ENCODE results near the gene SPRYD3.
A peak's percentile ranks its signal among the peaks of the same experiment; 100 is the strongest.

SPRYD3 gene

GRCh38 chr12:53069621-53070410 lies 9.4 kb downstream of the SPRYD3 start:
- H3K4me1 ChIP-seq (ENCODE audit: control extremely low read depth in 1 of 4, control insufficient read depth in 4 of 4, insufficient read depth in 4 of 4, low read length in 3 of 4): peaks cover 0 to 27% (median 8%) of the 10 kb centered on the region in 4 experiments
- no peak for DNase-seq
- CTCF ChIA-PET: interaction anchor here (1.1 to 17.4 kb wide), 6 partner anchors 8 to 128 kb away, joined by 3 to 361 read pairs (median 6); partner anchors contain the start of genes IGFBP6, SOAT2 and SPRYD3
- H3K27ac ChIP-seq (ENCODE audit: insufficient read depth in 1 of 2, low read depth in 1 of 2, low read length in 2 of 2, poor library complexity in 1 of 2, severe bottlenecking in 2 of 2): no peak overlapping the region
- 94% methylated on average over 9 of the region's 12 CpGs for WGBS (ENCODE audit: insufficient coverage)
- no peaks in the 10 kb centered on the region for H3K27me3 ChIP-seq (replicated peaks in 2 of 5; ENCODE audit: control insufficient read depth in 4 of 5, insufficient read depth in 5 of 5, low read length in 4 of 5)
- POLR2A ChIA-PET: no interaction called here
- peaks cover 2 to 49% (median 34%) of the 10 kb centered on the region in 4 experiments for H3K36me3 ChIP-seq (ENCODE audit: control insufficient read depth in 4 of 4, insufficient read depth in 4 of 4, low read length in 3 of 4)
- no peak overlapping the region for H3K4me3 ChIP-seq (ENCODE audit: control insufficient read depth in 1 of 7, extremely low read depth in 1 of 7, insufficient read depth in 4 of 7, low read depth in 2 of 7, low read length in 6 of 7)
- no peaks in the 10 kb centered on the region for H3K9me3 ChIP-seq (ENCODE audit: control extremely low read depth in 1 of 5, control insufficient read depth in 4 of 5, insufficient read depth in 2 of 5, low read depth in 1 of 5, low read length in 4 of 5)

- Histone ChIP-seq H3K9me3 (ENCODE audit: control extremely low read depth in 1 of 5, control insufficient read depth in 4 of 5, insufficient read depth in 2 of 5, low read depth in 1 of 5, low read length in 4 of 5) (no peaks in the 10 kb centered on the region), H3K36me3 (ENCODE audit: control insufficient read depth in 4 of 4, insufficient read depth in 4 of 4, low read length in 3 of 4) (peaks cover 2 to 46% (median 29%) of the 10 kb centered on the region in 4 experiments), H3K4me1 (ENCODE audit: control extremely low read depth in 1 of 4, control insufficient read depth in 4 of 4, insufficient read depth in 4 of 4, low read length in 3 of 4) (peaks cover 0 to 27% (median 8%) of the 10 kb centered on the region in 4 experiments), H3K27me3 (replicated peaks in 2 of 5; ENCODE audit: control insufficient read depth in 4 of 5, insufficient read depth in 5 of 5, low read length in 4 of 5) (no peaks in the 10 kb centered on the region), H3K4me3 (ENCODE audit: control insufficient read depth in 1 of 7, extremely low read depth in 1 of 7, insufficient read depth in 4 of 7, low read depth in 2 of 7, low read length in 6 of 7) (no peak overlapping the region), H3K27ac (ENCODE audit: insufficient read depth in 1 of 2, low read depth in 1 of 2, low read length in 2 of 2, poor library complexity in 1 of 2, severe bottlenecking in 2 of 2) (no peak overlapping the region)
- WGBS (ENCODE audit: insufficient coverage): 95% methylated on average over 6 of the region's 15 CpGs
- no peak for DNase-seq
- ChIA-PET CTCF (interaction anchor here (1.7 to 17.4 kb wide), 7 partner anchors 9 to 128 kb away, joined by 4 to 361 read pairs (median 44); partner anchors contain the start of genes IGFBP6, SOAT2 and SPRYD3), POLR2A (interaction anchor here (2.1 kb wide), 1 partner anchor 34 kb away, joined by 5 read pairs; the partner anchor contains the start of gene SOAT2)
Observed at GRCh38 chr12:53068811-53069585, 10.2 kb downstream of the SPRYD3 start.

- CTCF ChIA-PET: interaction anchor here (1.7 to 17.4 kb wide), 7 partner anchors 10 to 129 kb away, joined by 4 to 361 read pairs (median 44); partner anchors contain the start of genes IGFBP6, SOAT2 and SPRYD3
- Histone ChIP-seq H3K9me3 (ENCODE audit: control extremely low read depth in 1 of 5, control insufficient read depth in 4 of 5, insufficient read depth in 2 of 5, low read depth in 1 of 5, low read length in 4 of 5) (no peaks in the 10 kb centered on the region), H3K27ac (ENCODE audit: insufficient read depth in 1 of 2, low read depth in 1 of 2, low read length in 2 of 2, poor library complexity in 1 of 2, severe bottlenecking in 2 of 2) (no peak overlapping the region), H3K36me3 (ENCODE audit: control insufficient read depth in 4 of 4, insufficient read depth in 4 of 4, low read length in 3 of 4) (peaks cover 2 to 46% (median 29%) of the 10 kb centered on the region in 4 experiments), H3K4me3 (ENCODE audit: control insufficient read depth in 1 of 7, extremely low read depth in 1 of 7, insufficient read depth in 4 of 7, low read depth in 2 of 7, low read length in 6 of 7) (no peak overlapping the region), H3K4me1 (ENCODE audit: control extremely low read depth in 1 of 4, control insufficient read depth in 4 of 4, insufficient read depth in 4 of 4, low read length in 3 of 4) (peaks cover 0 to 27% (median 7%) of the 10 kb centered on the region in 4 experiments), H3K27me3 (replicated peaks in 2 of 5; ENCODE audit: control insufficient read depth in 4 of 5, insufficient read depth in 5 of 5, low read length in 4 of 5) (no peaks in the 10 kb centered on the region)
- DNase-seq: no peak
- POLR2A ChIA-PET: interaction anchor here (0.8 to 2.1 kb wide), 3 partner anchors 12 to 107 kb away, joined by 3 to 5 read pairs (median 4); partner anchors contain the start of genes SOAT2 and SPRYD3
- WGBS (ENCODE audit: insufficient coverage): 90% methylated on average over 13 of the region's 13 CpGs
Observed at GRCh38 chr12:53067993-53068770, 11.0 kb downstream of the SPRYD3 start.

- ChIA-PET CTCF (interaction anchor here (1.0 to 17.4 kb wide), 14 partner anchors 10 to 131 kb away, joined by 3 to 361 read pairs (median 12); partner anchors contain the start of genes CSAD, IGFBP6, SOAT2 and SPRYD3), POLR2A (interaction anchor here (0.8 to 2.1 kb wide), 3 partner anchors 12 to 107 kb away, joined by 3 to 5 read pairs (median 4); partner anchors contain the start of genes SOAT2 and SPRYD3)
- Histone ChIP-seq H3K4me3 (ENCODE audit: control insufficient read depth in 1 of 7, extremely low read depth in 1 of 7, insufficient read depth in 4 of 7, low read depth in 2 of 7, low read length in 6 of 7) (no peak overlapping the region), H3K36me3 (ENCODE audit: control insufficient read depth in 4 of 4, insufficient read depth in 4 of 4, low read length in 3 of 4) (peaks cover 2 to 43% (median 26%) of the 10 kb centered on the region in 4 experiments), H3K27ac (ENCODE audit: insufficient read depth in 1 of 2, low read depth in 1 of 2, low read length in 2 of 2, poor library complexity in 1 of 2, severe bottlenecking in 2 of 2) (no peak overlapping the region), H3K9me3 (ENCODE audit: control extremely low read depth in 1 of 5, control insufficient read depth in 4 of 5, insufficient read depth in 2 of 5, low read depth in 1 of 5, low read length in 4 of 5) (no peaks in the 10 kb centered on the region), H3K4me1 (ENCODE audit: control extremely low read depth in 1 of 4, control insufficient read depth in 4 of 4, insufficient read depth in 4 of 4, low read length in 3 of 4) (peaks cover 0 to 20% (median 4%) of the 10 kb centered on the region in 4 experiments), H3K27me3 (replicated peaks in 2 of 5; ENCODE audit: control insufficient read depth in 4 of 5, insufficient read depth in 5 of 5, low read length in 4 of 5) (no peaks in the 10 kb centered on the region)
- DNase-seq: no peak
- WGBS (ENCODE audit: insufficient coverage): 100% methylated on average over 3 of the region's 7 CpGs
Observed at GRCh38 chr12:53067074-53067992, 11.9 kb downstream of the SPRYD3 start.

GRCh38 chr12:53065975-53066931 lies 12.9 kb downstream of the SPRYD3 start:
- DNase-seq: peak; percentile 52 to 60 (median 53)
- no peaks in the 10 kb centered on the region for H3K27me3 ChIP-seq (replicated peaks in 2 of 5; ENCODE audit: control insufficient read depth in 4 of 5, insufficient read depth in 5 of 5, low read length in 4 of 5)
- 30% methylated on average over 17 of the region's 24 CpGs for WGBS (ENCODE audit: insufficient coverage)
- no peak overlapping the region for H3K4me3 ChIP-seq (ENCODE audit: control insufficient read depth in 1 of 7, extremely low read depth in 1 of 7, insufficient read depth in 4 of 7, low read depth in 2 of 7, low read length in 6 of 7)
- peaks cover 0 to 9% (median 0%) of the 10 kb centered on the region in 4 experiments for H3K4me1 ChIP-seq (ENCODE audit: control extremely low read depth in 1 of 4, control insufficient read depth in 4 of 4, insufficient read depth in 4 of 4, low read length in 3 of 4)
- peaks cover 2 to 41% (median 22%) of the 10 kb centered on the region in 4 experiments for H3K36me3 ChIP-seq (ENCODE audit: control insufficient read depth in 4 of 4, insufficient read depth in 4 of 4, low read length in 3 of 4)
- no peaks in the 10 kb centered on the region for H3K9me3 ChIP-seq (ENCODE audit: control extremely low read depth in 1 of 5, control insufficient read depth in 4 of 5, insufficient read depth in 2 of 5, low read depth in 1 of 5, low read length in 4 of 5)
- POLR2A ChIA-PET: interaction anchor here (0.6 to 1.4 kb wide), 4 partner anchors 13 to 183 kb away, joined by 3 to 9 read pairs (median 6); partner anchors contain the start of gene SPRYD3
- CTCF ChIA-PET: interaction anchor here (0.8 to 17.4 kb wide), 24 partner anchors 9 to 222 kb away, joined by 3 to 361 read pairs (median 5); partner anchors contain the start of genes CSAD, ESPL1, IGFBP6 and SOAT2
- H3K27ac ChIP-seq (ENCODE audit: insufficient read depth in 1 of 2, low read depth in 1 of 2, low read length in 2 of 2, poor library complexity in 1 of 2, severe bottlenecking in 2 of 2): no peak overlapping the region
